HG02938 (cell line): Measurements from ENCODE around the gene PNPLA1.

ENCODE experiments used
- ATAC-seq: cut with Tn5 transposase; IDR thresholded peaks from one replicate; pipeline ENCODE4 v1.9.1; 2021; ENCODE audit warnings: mild to moderate bottlenecking, moderate library complexity; ENCODE audit not compliant: unreplicated experiment

Gene PNPLA1

DNA sequence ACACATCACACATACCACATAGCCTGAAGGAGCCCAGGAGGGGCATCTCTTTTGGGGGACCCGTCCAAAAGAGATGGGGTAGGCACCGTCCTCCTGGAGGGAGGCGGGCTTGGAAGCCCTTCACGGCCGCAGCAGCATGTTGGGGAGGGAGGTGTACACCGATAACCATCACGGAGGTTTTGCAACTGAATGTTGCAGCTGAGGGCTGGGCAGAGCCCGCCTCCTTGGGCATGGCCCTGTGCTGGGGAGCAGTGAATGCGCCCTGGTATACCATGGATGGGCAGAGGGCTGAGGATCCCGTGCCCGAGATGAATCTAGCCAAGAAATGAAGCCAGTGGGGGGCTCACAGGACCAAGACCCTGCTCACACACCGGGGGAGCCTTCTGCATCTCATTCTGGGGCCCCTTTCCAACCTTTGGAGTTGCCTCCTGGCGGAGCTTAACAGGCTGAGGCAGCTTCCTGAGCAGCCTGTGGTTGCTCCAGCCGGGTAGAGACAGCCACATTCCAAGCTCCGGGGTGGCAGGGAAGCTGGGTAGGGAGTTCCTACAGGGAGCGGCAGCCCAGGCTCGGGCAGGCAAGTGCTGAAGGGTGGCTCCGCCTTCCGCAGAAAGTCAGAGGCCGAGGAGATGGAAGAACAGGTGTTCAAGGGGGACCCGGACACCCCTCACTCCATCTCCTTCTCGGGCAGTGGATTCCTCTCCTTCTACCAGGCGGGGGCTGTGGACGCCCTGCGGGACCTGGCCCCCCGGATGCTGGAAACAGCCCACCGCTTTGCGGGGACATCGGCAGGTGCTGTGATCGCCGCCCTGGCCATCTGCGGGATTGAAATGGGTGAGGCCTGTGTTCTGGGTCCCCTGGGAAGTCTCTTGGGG lies at the start of gene PNPLA1:
Gene PNPLA1, plus strand, starts transcription at position 227 of the 872 bp plus-strand sequence. Its CDS starts 400 bp downstream, at position 627.
- ATAC-seq: no peak

GRCh38 chr6:36220226-36220625 lies 49.6 kb upstream of the PNPLA1 start:
- ATAC-seq: no peak

DNA sequence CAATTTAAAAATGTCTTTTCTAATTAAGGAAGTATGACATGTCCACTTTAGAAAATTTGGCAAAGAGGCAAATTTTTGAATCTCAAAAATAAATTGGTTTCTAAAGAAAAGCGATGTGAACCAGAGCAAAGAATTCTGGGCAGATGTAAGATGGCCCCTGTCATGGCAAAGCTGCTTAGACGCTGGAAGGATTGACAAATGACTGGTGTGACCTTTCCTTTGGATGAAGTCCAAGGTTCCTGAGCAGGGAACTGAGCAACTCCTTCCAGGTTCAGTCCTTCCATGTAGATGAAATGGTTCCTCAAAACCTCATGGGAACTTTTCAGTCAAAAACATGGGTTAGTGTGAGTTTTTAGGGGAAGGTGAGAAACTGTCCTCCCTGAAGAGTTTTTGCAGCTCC lies 48.2 kb upstream of the PNPLA1 start:
- no peak for ATAC-seq

GRCh38 chr6:36222924-36223323 lies 46.9 kb upstream of the PNPLA1 start:
- no peak for ATAC-seq

DNA sequence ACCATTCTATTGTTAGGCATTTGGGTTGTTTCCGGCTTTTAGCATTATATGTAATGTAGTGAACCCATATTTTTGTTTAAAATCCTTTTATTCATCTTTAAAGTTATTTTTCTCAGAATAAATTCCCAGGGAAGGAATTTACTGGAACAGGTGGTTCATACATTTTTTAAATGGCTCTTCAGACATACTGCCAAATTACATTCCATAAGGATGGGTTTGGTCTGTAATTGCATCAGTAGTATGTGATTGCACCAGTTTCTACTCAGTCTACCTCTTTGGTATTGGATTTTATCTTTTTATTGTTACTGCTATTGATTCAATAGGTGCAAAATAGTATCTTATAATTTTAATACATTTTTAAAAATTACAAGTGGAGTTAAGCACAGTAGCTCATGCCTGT lies 46.2 kb upstream of the PNPLA1 start:
- ATAC-seq: no peak

DNA sequence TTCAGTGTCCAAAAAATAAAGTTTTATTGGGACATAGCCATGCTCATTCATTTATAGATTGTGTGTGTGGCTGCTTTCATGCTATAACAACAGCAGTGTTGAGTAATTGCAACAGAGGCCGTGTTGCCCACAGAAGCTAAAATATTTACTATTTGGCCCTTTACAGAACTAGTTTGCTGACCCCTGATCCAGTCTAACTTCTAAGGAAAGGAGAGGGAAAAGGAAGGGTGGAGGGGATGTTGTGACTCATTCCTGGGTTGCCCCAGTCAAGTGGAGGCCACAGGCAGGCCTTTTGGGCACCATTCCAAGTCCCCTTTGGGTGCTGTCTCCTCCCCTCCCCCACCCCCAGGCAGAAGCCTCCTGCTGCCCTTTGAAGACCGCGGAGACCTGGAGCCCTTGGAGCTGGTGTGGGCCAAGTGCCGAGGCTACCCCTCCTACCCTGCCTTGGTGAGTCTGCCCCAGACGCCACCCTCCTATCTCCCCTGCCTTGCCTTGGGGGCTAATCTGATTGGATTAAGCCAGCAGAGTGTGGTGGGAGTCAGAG lies 44.9 kb upstream of the PNPLA1 start:
- no peak for ATAC-seq

DNA sequence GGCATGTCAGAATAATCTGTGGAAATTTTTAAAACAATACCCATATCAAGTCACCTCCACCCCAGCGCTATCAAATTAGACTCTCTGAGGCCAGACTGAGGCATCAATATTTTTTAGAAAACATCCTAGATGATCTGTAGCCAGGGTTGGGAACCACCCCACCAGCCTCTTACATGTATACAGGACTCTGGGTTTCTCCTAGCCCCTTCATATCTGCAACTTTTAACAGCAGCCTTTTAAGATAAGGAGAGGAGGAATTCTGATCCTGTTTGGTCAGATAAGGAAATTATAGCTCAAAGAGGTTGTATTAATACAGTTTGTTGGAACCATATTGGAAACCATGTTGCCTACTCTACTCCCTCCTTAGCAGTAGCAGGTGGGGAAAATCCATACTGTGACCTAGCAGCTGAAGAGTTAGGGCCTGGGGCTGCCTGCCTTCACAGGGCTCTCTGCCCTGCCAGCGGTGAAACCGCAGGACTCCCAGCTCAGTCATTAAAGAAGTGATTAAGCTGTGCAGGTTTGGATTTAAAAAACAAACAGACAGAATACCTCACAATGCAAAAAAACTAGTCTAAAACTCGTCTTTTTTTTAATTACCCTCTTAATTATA lies 43.3 kb upstream of the PNPLA1 start:
- no peak for ATAC-seq

DNA sequence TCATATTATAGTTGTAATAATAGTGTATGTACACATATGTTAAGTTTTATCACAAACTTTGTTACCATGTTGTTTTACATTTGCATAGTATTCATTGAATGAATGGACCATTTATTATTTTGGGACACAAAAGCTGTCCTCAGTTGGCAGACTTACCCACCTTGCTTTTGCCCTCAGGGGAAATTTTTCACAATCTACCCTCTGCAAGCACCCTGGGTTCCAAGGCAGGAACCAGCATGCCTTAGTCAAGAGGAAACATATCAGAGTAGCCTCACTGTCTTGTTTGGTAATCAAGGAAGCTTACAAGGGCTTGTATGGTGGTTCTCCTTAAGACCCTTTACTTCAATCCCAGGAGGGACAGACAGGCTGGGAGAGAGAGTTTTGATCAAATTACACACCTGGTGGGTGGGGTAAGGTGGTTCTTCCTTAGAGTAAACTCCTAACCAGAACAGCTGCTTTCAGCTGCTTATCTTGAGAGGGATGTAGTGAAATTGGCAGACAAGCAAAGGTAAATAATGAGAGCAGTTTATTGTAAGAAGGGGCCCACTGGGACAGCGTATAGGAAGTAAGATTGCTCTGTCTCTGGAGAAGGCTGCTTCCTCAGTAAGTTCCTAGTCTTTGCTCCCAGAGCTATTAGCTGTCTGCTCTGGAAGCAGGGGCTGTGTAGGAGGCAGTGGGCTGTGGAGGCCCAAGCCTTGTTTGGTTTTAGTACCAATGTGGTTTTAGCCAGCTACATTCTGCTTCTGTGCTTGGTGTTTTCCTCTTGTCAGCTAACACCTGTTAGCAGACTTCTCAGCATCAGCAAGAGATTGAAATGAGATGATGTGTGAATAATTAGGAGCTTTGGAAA lies 42.3 kb upstream of the PNPLA1 start:
- ATAC-seq: no peak

- ATAC-seq: no peak
Observed at GRCh38 chr6:36229223-36229622, 40.6 kb upstream of the PNPLA1 start.

DNA sequence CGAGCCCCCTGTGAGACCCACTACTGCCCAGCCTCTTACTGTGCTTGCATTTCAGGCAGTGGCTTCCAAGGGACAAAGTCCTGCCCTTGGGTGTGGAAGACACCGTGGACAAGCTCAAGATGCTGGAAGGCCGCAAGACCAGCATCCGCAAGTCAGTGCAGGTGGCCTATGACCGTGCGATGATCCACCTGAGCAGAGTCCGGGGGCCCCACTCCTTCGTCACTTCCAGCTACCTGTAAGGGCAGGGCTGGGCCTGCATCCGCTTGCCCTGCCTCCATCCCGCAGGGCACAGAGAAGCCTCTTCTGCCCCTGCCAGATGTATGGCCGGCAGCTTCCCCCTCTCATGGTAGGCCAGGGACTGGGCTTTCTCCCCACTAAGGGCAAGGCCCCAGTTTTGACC lies 39.5 kb upstream of the PNPLA1 start:
- ATAC-seq: no peak

DNA sequence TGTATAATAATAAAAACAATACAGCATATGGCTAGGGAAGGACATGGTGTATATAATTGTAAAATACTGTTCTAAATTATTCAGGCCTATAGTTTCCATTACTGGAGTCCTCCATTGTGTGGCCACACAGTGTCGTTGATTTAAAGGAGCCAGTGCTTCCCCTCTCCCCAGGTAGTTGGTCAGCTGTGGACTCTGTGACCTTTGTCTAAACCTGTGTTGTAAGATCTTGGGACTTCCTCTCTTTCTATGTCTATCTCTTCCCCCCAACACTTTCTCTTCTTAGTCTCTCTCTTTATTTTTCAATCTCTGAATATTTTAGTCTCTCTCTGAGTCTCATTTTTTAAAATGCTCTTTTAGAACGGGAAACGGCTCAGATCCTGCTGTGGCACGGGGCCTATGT lies 37.7 kb upstream of the PNPLA1 start:
- no peak for ATAC-seq

GRCh38 chr6:36235309-36235708 lies 34.6 kb upstream of the PNPLA1 start:
- ATAC-seq: no peak

DNA sequence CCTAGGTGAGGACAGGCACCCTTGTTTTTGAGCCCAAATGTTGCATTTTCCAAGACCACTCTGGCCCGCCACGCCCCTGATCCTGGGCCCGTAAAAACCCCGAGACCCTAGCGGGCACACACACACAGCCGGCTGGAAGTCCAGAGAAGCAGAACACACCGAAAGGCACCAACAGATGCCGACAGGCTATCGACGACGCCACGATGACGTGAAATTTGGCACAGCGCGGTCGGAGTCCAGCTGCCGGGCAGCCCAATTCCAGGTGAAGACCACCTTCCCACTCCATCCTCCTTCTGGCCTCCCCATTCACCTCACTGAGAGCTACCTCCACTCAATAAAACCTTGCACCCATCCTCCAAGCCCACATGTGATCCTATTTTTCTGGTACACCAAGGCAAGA lies 34.0 kb upstream of the PNPLA1 start:
- ATAC-seq: no peak

DNA sequence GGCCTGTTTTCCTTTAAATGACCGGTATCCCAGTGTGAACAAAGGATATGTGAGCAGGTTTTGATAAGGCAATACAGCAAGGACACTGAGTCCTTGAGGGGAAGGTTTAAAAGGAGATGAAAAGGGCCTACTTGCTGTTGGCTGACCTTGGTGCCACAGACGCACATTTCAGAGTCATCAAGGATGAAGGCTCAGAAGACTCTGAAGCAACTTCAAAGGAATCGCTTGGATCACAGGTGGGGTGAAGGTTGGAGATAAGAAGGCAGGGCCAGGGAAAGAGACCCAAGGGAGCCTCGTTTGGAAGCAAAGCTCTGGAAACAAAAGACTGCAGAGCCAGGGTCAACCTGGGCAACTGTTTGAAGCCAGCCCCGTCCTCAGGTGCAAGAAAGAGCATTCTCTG lies 30.1 kb upstream of the PNPLA1 start:
- ATAC-seq: no peak

GRCh38 chr6:36241728-36242127 lies 28.1 kb upstream of the PNPLA1 start:
- ATAC-seq: no peak

- ATAC-seq: no peak
Observed at GRCh38 chr6:36242161-36242560, 27.7 kb upstream of the PNPLA1 start.

GRCh38 chr6:36242626-36243025 lies 27.2 kb upstream of the PNPLA1 start:
- ATAC-seq: no peak

- ATAC-seq: no peak
Observed at GRCh38 chr6:36243562-36244212, 26.2 kb upstream of the PNPLA1 start.

GRCh38 chr6:36244641-36245280 lies 25.1 kb upstream of the PNPLA1 start:
- no peak for ATAC-seq

DNA sequence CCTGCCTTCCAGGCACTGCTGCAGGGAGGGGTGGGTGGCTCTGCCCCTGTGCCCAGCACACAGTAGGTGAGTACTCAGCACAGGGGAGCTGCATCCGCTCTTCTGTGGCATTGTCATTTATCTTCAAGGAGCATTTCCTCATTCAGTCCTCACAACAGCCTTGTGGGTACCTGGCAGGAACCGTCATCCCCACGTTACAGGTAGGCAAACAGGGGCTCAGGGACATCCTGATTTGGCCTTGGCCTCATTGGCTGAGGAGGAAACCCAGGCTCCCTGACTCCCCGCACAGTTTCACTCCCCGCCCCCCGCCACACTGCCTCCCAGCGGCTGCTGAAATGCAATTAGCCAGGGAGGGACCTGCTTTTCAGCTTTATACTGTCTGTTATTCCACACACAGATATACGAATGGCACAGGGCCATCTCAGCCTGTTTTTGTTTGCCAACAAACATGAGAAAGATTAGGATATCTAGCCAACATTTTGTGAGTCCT lies 24.2 kb upstream of the PNPLA1 start:
- no peak for ATAC-seq
